MV-4-11 (cell line): ENCODE results near the gene PCDHGB5.
"Not testable (repeated sequence)": the region's sequence is repeated elsewhere in the genome, so short reads cannot be mapped to it uniquely, and the experiment has no call there.

ENCODE experiments used
- DNase-seq: peaks from one replicate; lab custom pipeline; 2025; lab: John Stamatoyannopoulos, UW

Gene PCDHGB5

DNA sequence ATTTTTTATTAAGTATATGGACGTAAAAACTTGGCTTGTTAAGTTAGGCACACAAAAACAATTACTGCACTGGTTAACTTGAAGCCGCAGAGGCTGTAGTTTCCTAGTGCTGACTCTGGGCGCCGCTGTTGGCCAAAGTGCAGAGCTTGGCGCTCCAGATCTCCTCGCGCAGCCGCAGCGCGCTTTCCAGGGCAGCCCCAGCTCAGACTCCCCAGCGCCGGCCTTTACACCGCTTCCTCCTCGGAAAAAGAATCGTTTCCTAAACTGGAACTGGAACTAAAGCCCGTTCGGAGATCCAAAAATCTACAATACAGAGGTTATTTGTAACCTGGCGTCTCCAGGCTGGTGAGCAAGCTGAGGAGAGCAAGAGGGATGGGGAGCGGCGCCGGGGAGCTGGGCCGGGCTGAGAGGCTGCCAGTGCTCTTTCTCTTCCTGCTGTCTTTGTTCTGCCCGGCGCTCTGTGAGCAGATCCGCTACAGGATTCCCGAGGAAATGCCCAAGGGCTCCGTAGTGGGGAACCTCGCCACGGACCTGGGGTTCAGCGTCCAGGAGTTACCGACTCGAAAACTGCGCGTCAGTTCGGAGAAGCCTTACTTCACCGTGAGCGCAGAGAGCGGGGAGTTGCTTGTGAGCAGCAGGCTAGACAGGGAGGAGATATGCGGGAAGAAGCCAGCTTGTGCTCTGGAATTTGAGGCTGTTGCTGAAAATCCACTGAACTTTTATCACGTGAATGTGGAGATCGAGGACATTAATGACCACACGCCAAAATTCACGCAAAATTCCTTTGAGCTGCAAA lies at the start of gene PCDHGB5:
Gene PCDHGB5, plus strand, starts transcription at position 192 of the 796 bp plus-strand sequence. Its CDS starts 181 bp downstream, at position 373.
- DNase-seq: not testable (repeated sequence)

DNA sequence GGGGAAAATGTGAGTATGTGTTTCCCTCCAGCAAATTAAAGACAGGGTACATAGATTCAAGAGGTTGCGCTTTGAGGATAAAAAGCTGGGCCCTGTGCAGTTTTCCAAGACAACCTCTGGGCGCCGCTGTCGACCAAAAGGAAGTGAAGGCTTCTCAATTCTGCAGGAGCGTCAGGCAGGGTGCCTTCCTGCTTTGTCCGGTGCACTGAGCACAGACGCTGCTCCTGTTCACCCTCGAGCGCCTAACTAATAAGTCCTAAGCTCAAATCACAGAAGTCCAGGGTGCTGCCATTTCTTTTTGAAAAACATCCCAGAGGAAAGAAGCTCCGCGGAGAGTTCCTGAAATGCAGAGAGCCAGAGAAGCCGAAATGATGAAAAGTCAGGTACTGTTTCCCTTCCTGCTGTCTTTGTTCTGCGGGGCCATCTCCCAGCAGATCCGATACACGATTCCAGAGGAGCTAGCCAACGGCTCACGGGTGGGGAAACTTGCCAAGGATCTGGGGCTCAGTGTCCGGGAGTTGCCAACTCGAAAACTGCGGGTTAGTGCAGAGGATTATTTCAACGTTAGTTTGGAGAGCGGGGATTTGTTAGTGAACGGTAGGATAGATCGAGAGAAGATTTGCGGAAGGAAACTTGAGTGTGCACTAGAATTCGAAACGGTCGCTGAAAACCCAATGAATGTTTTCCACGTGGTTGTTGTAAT lies 47.7 kb upstream of the PCDHGB5 start, which contains the start of gene PCDHGB1:
Gene PCDHGB1, plus strand, starts transcription at position 183 of the 703 bp plus-strand sequence. Its CDS starts 162 bp downstream, at position 345.
- no peak for DNase-seq

DNA sequence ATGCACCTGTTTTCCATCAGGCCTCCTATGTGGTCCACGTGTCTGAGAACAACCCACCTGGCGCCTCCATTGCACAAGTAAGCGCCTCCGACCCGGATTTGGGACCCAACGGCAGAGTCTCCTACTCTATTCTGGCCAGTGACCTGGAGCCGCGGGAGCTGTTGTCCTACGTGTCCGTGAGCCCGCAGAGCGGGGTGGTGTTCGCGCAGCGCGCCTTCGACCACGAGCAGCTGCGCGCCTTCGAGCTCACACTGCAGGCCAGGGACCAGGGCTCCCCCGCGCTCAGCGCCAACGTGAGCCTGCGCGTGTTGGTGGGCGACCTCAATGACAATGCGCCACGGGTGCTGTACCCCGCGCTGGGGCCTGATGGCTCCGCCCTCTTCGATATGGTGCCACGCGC lies 46.2 kb upstream of the PCDHGB5 start:
- no peak for DNase-seq

DNA sequence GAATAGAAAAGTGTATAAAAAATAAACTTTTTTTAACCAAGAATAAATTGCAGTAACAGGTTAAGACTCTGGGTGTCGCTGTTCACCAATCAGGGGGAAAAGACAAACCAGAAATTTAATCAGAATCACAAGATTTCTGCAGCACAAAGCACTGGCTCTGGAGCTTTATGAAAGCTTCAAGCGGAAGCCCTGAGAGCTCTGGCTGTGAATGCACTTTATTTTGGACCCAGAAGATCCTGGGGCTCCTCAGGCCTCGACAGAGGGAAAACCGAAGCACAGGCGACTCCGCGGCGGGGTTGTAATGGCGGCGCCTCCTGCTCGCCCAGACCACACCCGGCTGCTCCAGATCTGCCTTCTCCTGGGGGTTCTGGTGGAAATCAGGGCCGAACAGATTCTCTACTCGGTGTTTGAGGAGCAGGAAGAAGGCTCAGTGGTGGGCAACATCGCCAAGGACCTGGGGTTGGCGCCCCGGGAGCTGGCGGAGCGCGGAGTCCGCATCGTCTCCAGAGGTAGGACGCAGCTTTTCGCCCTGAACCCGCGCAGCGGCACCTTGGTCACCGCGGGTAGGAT lies 42.8 kb upstream of the PCDHGB5 start, which contains the start of gene PCDHGA4:
Gene PCDHGA4, plus strand, starts transcription at position 122 of the 570 bp plus-strand sequence. Its CDS starts 87 bp downstream, at position 209.
- no peak for DNase-seq

DNA sequence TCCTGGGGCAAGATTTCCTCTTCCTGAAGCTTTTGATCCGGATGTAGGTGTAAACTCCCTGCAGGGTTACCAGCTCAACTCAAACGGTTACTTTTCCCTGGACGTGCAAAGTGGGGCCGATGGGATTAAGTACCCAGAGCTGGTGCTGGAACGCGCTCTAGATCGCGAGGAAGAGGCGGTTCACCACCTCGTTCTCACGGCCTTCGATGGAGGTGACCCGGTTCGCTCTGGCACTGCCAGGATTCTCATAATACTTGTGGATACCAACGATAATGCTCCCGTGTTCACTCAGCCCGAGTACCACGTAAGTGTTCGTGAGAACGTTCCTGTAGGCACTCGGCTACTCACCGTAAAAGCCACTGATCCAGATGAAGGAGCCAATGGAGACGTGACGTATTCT lies 42.1 kb upstream of the PCDHGB5 start:
- no peak for DNase-seq

DNA sequence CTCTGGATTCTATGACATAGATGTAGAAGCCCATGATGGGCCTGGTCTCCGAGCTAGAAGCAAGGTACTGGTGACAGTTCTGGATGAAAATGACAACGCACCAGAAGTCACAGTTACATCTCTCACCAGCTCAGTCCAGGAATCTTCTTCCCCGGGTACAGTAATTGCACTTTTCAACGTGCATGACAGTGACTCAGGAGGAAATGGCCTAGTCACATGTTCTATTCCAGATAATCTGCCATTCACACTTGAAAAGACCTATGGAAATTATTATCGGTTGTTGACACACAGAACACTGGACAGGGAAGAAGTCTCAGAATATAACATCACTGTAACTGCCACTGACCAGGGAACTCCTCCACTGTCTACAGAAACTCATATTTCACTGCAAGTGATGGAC lies 41.6 kb upstream of the PCDHGB5 start:
- DNase-seq: no peak

DNA sequence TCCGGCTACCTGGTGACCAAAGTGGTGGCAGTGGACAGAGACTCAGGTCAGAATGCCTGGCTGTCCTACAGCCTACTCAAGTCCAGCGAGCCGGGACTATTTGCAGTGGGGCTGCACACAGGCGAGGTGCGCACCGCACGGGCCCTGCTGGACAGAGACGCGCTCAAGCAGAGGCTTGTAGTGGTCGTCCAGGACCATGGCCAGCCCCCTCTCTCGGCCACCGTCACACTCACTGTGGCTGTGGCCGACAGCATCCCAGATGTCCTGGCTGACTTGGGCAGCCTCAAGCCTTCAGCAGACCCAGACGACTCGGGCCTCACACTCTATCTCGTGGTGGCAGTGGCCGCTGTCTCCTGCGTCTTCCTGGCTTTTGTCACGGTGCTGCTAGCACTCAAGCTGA lies 40.8 kb upstream of the PCDHGB5 start:
- no peak for DNase-seq

DNA sequence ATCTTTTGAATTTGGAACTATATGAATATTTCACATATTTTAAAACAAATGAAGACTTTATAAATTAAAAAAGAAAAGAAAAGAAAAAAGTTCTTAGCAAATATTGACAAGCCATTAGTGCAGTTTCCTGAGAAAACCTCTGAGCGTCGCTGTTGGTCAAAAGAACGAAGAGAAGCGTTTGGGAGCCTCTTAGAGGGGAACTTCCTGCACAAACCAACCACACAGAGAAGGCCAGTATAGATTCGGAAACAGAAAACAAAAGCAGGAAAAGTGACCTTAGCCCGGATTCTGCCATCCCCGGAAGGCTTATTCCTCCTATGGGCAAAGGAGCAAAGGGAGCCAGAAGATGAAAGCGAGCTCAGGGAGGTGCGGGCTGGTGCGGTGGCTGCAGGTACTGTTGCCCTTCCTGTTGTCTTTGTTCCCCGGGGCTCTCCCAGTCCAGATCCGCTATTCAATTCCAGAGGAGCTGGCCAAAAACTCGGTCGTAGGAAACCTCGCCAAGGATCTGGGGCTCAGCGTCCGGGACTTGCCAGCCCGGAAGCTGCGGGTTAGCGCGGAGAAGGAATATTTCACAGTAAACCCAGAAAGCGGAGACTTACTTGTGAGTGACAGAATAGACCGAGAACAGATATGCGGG lies 37.8 kb upstream of the PCDHGB5 start, which contains the start of gene PCDHGB2:
Gene PCDHGB2, plus strand, starts transcription at position 205 of the 637 bp plus-strand sequence. Its CDS starts 142 bp downstream, at position 347.
- DNase-seq: peak; percentile 82

DNA sequence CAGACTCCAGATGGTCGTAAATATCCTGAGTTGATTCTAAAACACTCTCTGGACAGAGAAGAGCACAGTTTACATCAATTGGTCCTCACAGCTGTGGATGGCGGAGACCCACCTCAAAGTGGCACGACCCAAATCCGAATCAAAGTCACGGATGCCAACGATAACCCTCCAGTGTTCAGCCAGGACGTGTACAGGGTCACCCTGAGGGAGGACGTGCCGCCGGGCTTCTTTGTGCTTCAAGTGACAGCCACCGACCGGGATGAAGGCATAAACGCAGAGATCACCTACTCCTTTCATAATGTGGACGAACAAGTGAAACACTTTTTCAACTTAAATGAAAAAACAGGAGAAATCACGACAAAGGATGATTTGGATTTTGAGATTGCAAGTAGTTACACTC lies 37.1 kb upstream of the PCDHGB5 start:
- no peak for DNase-seq

DNA sequence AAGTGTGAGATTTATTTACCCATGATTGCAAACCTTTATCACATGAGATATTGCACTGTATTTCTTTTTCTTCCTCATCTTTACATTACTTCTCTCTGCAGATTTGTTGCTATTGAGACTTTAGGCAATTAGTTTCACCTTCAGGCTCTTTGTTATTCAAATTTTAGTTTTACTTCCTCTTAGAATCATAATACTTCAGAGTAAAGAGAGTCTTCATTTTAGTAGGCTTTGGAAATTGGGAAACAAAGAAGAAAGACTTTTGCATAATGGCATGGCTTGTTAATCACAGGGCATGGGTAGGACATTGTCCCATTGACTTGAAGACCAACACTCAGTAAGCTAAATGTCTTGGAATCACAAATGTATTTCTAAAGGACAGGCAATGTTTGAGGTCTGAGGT lies 35.0 kb upstream of the PCDHGB5 start:
- peak; percentile 81 for DNase-seq

DNA sequence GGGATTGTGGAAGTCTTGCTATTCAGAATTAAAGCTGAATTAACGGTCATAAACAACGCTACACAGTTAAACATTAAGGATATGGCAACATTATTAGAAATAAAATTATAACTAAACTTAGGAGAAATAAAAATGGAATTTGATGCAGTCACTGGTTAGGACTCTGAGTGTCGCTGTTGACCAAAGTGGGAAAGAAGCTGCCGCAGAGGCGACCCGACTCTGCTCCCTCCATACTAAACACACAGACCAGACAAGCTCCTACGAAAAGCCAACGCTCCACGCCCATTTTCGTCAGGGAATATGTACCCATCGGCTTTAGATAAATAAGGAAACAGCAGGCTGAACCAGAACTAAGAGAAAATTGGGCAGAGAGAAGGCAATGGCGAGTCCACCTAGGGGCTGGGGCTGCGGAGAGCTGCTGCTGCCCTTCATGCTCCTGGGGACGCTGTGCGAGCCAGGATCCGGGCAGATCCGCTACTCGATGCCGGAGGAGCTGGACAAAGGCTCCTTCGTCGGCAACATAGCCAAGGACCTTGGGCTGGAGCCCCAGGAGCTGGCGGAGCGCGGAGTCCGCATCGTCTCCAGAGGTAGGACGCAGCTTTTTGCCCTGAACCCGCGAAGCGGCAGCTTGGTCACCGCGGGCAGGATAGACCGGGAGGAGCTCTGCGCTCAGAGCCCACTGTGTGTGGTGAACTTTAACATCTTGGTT lies 33.6 kb upstream of the PCDHGB5 start, which contains the start of gene PCDHGA5:
Gene PCDHGA5, plus strand, starts transcription at position 211 of the 709 bp plus-strand sequence. Its CDS starts 169 bp downstream, at position 380.
- no peak for DNase-seq

DNA sequence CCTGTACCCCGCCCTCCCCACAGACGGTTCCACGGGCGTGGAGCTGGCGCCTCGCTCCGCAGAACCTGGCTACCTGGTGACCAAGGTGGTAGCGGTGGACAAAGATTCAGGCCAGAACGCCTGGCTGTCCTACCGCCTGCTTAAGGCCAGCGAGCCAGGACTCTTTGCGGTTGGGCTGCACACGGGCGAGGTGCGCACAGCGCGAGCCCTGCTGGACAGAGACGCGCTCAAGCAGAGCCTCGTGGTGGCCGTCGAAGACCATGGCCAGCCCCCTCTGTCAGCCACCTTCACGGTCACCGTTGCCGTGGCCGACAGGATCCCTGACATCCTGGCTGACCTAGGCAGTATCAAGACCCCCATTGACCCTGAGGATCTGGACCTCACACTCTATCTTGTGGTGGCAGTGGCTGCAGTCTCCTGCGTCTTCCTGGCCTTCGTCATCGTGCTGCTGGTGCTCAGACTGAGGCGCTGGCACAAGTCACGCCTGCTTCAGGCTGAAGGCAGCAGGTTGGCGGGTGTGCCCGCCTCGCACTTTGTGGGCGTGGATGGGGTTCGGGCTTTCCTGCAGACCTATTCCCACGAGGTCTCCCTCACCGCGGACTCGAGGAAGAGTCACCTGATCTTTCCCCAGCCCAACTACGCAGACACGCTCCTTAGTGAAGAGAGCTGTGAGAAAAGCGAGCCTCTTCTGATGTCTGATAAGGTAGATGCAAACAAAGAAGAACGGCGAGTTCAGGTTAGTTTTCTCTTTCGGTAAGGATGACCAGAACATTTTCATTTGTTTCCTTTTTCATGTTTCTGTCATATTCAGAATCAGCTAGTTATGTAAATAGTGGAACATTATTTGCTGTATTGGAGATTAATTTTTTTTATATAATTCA lies 31.5 kb upstream of the PCDHGB5 start:
- no peak for DNase-seq

DNA sequence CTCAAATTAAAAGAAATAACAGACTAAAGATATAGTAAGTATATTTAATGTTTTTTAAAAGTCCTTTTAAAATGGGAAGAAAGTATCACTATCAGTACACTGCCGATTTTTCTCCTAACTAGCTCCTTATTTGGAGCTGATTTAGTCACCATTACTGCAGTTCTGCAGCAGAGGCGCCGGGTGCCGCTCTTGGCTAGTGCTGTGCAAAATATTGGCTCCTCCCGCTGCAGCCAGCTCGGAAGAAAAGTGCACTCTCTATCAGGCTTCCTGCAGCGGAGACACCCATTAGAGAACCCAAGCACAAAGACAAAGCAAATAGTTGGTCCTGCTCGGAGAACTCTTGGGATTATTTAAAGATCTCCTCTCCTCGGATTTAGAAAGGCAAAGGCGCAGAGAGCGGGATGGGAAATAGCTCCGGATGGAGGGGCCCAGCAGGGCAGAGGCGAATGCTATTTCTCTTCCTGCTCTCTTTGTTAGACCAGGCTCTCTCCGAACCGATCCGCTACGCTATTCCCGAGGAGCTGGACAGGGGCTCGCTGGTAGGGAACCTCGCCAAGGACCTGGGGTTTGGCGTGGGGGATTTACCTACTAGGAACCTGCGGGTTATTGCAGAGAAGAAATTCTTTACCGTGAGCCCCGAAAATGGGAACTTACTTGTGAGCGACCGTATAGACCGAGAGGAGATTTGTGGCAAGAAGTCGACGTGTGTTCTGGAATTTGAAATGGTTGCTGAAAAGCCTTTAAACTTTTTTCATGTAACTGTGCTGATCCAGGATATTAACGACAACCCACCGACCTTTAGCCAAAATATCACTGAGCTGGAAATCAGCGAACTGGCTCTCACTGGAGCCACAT lies 27.5 kb upstream of the PCDHGB5 start, which contains the start of gene PCDHGB3:
Gene PCDHGB3, plus strand, starts transcription at position 249 of the 855 bp plus-strand sequence. Its CDS starts 153 bp downstream, at position 402.
- no peak for DNase-seq

DNA sequence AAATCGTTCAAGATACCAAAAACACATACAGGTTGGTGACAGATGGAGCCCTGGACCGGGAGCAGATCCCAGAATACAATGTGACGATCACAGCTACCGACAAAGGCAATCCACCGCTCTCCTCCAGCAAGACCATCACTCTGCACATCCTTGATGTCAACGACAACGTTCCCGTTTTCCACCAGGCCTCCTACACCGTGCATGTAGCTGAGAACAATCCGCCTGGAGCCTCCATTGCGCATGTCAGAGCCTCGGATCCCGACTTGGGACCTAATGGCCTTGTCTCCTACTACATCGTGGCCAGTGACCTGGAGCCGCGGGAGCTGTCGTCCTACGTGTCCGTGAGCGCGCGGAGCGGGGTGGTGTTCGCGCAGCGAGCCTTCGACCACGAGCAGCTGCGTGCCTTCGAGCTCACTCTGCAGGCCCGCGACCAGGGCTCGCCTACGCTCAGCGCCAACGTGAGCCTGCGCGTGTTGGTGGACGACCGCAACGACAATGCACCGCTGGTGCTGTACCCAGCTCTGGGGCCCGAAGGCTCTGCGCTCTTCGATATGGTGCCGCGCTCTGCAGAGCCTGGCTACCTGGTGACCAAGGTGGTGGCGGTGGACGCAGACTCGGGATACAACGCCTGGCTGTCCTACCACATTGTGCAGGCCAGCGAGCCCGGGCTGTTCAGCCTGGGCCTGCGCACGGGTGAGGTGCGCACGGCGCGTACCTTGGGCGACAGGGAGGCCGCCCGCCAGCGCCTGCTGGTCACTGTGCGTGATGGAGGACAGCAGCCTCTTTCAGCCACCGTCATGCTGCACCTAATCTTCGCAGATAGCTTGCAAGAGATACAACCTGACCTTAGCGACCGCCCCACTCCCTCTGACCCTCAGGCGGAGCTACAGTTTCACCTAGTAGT lies 25.9 kb upstream of the PCDHGB5 start:
- DNase-seq: no peak

DNA sequence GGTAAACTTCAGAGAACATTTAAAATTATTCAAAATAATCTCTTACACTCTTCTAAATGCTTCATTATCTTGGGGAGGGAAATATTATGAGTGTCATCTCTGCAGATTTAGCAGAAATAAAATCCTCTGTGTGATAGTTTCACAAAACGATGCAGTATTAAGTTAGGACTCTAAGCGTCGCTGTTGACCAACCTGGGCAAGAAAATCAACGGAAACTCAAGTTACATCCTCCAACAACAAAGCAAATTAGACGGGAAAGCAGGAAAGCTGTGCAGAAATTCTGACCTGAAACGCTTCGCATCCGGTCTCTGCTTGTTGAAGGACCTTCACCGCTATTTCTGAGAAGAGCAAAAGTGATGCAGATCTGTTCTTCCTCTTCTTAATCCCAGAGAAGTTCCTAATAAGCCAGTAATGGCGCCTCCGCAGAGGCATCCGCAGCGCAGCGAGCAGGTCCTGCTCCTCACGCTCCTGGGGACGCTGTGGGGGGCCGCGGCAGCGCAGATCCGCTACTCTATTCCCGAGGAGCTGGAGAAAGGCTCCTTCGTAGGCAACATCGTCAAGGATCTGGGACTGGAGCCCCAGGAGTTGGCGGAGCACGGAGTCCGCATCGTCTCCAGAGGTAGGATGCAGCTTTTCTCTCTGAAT lies 24.0 kb upstream of the PCDHGB5 start, which contains the start of gene PCDHGA6:
Gene PCDHGA6, plus strand, starts transcription at position 219 of the 645 bp plus-strand sequence. Its CDS starts 193 bp downstream, at position 412.
- no peak for DNase-seq

DNA sequence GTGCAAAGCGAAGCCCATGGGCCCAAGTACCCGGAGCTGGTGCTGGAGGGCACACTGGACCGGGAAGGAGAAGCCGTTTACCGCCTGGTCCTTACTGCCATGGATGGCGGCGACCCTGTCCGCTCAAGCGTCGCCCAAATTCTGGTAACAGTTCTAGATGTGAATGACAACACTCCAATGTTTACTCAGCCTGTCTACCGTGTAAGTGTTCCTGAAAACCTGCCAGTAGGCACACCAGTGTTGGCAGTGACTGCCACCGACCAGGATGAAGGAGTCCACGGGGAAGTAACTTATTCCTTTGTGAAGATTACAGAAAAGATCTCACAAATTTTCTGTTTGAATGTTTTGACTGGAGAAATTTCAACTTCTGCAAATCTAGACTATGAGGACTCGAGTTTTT lies 23.1 kb upstream of the PCDHGB5 start:
- DNase-seq: no peak

DNA sequence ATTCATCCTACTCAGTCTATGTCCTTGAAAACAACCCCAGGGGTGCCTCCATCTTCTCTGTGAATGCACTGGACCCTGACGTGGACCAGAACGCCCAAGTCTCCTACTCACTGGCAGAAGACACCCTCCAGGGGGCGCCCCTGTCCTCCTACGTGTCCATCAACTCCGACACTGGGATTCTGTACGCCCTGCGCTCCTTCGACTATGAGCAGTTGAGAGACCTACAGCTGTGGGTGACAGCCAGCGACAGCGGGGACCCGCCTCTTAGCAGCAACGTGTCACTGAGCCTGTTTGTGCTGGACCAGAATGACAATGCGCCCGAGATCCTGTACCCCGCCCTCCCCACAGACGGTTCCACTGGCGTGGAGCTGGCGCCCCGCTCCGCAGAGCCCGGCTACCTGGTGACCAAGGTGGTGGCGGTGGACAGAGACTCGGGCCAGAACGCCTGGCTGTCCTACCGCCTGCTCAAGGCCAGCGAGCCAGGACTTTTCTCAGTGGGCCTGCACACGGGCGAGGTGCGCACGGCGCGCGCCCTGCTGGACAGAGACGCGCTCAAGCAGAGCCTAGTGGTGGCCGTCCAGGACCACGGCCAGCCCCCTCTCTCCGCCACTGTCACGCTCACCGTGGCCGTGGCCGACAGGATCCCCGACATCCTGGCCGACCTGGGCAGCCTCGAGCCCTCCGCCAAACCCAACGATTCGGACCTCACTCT lies 22.1 kb upstream of the PCDHGB5 start:
- not testable (repeated sequence) for DNase-seq
